Activated T-cell treated with anti-CD3 and anti-CD28 coated beads for 4 hours (primary cell): ENCODE results near the gene CCNY.

Source experiments
- DNase-seq: peaks from one replicate; pipeline ENCODE4 v3.0.0-alpha.2; 2020

CCNY gene

GRCh38 chr10:35458500-35459448 is 122.5 kb downstream of the CCNY start:
- DNase-seq, result no peak

GRCh38 chr10:35459449-35459847 is 123.1 kb downstream of the CCNY start:
- no peak for DNase-seq

DNA sequence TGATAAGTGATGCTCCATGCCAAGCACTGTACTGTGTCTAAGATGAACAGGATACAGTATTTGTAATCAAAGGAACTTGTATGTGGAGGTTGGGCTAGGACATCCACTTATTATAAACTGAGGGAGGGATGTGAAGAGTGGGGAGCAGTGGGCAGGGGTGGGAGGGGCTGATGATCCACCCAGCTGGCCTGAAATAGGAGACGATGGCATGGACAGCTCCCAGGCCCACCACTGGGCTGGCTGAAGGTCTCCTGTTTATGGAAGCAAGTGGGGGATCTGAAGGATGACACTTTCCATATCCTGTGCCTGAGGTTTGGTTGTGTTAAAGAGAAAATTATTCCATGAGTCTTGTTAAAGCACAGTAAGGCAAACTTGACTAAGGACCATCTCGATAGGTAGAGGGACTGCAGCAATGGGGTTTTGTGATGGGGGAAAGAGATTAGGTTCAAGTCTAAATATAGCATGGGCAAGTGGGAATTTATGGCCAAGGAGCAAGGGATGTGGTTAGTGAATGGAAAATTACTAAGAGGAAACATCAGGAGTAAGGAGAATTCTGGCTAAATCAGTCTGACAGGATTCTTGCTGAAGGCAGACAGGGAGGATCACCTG is 124.6 kb downstream of the CCNY start:
- no peak for DNase-seq

DNA sequence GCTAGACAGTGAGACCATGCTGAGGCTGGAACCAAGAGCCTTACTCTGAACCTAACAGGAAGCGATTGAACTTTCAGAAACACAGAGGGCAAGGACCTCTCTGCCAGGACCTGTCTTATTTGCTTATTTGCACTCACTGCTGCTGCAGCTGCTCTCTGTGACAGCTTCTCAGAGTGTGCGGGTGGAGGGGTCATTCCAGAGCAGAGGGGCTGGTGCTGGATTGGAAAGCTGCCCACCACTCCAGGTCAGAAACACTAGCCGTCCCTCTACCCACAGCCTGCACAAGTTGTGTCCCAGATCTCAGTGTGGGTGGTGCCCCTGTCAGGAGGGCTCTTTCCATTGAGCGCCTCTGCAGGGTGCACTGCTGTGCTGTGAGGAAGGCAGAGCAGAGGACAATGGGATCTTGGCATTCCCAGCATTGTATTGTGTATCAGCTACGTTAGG is 126.2 kb downstream of the CCNY start:
- DNase-seq, result no peak

DNA sequence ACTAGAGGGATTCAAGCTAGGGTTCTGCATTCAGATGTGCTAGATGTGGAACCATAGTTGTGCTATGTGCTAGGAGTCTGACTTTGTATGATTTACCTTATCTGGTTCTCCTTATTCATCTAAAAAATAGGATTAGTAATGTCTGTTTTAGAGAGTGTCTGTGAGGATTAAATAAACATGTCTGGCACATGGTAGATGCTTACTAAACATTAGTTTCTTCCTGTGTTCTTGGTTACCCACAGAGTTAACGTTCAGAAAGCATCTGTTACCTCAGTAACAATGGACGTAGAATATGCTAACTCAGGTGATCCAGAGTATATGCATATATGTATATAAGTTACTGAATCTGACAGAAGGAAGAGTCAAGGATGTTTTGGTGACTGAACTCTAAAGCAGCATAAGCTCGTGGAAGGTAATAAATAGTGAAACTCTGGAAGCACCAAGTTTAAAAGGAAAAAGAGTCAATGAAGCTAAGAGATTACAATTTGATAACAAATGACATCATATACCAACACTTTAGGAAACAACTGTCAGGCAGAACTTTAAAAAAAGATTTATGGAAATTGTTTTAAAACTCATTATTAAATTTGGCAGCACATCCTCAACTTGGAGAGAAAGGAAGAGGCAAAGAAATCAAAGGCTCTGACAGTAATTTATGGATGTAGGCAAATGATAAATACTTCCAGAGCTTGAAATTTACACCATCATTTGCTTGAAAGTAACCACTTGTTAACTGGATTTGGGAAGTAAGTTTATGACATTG is 127.0 kb downstream of the CCNY start:
- DNase-seq, result no peak

GRCh38 chr10:35463878-35464277 is 127.6 kb downstream of the CCNY start:
- no peak for DNase-seq

DNA sequence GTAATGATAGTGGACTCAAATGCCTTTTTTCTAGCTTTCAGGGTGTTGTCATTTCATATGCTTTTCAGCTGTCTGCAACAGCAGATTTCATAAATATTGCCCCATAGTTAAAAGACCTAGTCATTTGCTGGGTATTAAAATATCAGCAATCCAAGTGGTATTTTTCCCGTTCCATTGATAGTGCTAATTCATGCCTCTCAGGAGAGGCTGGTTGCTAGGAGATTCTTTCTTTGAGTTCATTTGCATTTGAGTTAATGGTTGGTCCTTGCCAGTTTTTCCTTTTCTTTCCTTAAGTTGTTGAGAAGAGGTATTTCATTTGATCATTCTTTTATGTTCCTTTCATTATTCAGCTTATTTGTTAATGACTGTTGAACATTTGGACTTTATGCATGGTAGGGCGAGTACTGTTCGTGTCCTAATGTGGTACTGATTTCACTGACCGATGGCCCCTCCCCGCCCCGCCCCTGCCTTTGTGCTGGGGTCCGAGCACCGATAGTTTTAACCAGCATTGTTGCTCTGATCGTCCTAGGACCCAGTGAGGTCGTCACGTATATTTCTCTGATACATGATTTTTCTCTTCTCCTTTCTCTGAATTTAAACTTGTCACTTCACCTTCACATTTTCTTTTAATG is 128.6 kb downstream of the CCNY start:
- DNase-seq, result no peak

- DNase-seq, result no peak
Observed at GRCh38 chr10:35465673-35466072, 129.4 kb downstream of the CCNY start.

DNA sequence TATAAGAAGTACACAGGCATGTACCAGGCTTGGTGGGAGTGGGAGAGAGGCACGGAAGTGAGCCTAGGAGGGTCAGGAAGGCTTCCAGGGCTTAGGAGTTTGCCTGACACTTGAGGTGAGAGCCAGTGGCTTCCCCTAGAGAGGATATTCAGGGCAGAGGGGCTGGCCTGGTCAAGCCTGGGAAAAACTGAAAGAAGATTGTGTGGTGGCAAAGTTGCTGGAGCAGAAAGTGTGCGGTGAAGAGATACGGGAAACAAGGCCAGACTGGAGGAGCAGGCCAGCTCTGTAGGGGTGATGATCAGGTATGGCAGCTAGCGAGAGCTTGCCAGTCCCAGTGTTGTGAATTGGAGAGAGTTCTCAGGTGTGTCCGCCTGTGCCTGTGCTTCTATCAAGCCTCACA is 129.9 kb downstream of the CCNY start:
- DNase-seq, result no peak

DNA sequence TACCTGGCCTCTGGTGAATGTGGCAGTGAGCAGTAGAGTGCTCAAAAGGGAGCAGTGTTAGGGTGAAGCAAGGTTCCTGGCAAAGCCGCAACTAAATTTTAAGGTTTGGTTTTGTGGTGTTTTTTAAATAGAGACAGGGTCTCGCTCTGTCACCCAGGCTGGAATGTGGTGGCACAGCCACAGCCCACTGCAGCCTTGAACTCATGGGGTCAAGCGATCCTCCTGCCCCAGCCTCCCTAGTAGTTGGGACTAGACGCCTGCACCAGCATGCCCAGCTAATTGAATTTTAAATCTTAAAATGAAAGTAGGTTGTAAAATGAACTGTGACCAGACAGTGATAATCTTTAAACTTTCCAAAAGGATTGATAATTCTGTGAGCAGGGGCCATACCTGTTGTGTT is 130.4 kb downstream of the CCNY start:
- no peak for DNase-seq

- DNase-seq, result no peak
Observed at GRCh38 chr10:35467186-35467585, 130.9 kb downstream of the CCNY start.

DNA sequence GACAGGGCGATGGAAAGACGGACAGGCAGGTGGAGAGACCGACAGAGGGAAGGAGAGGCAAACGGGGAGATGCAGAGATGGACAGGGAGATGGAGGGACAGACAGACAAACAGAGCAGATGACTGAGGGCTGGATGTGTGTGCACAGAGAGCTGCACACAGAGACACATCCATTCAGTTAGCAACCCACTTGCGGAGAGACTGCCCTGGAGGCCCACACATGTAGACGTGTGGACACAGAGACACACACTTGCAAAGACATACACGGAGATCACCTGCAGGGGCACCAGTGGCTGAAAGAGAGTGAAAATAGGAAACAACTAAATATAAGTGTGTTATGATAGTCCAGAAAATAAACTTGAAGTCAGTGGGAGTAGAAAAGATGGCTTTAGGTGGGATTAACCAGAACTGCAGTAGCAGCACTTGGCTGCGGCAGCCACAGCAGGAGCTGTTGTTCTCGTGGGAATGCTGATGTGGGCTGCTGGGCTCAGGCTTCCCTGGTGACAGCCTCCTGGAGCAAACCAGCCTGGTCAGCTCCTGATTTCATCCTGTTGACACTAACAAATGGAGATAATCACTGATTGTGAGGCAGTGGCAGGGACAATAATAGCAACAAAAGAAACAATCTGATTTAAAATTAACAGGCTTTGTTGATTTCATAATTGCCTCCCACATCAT is 134.1 kb downstream of the CCNY start:
- no peak for DNase-seq

DNA sequence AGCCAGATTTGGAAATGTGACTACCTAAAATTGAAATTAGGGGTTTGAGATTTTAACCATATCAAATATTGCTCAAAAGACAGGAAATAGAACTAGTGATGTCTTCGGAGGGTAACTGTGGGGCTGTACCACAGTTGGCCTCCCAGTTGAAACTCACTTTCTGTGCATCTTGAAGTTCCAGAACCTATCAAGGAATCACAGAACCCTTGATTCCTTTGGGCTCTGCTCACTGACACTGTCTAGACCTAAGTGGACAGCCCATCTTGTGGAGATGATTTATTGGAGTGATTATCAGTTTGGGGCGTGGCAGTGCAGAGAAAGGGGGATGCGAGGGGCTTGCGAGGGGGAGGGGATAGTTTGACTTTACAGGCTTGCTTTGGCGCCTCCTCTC is 134.6 kb downstream of the CCNY start:
- DNase-seq, result no peak

GRCh38 chr10:35471435-35471834 is 135.1 kb downstream of the CCNY start:
- DNase-seq, result no peak

DNA sequence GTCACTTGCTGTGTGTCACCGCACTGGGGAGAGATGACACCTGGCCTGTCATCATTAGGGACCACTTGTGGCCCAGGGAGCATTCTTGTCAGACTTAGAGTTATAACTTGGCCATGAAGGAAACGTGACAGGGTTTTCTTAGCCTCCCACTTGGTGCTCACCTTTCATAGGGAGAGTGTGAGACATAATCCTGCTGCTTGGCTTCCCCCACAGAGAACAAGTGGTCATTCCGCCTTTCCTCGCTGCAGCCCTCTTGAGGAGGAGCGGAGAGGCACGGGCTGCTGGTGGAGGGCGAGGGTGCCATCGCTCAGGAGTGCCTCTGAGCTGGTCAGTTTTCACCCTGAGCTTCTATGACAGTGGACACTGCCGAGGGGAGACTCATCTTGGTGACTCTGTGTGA is 143.8 kb downstream of the CCNY start:
- no peak for DNase-seq

- no peak for DNase-seq
Observed at GRCh38 chr10:35481413-35481812, 145.1 kb downstream of the CCNY start.

DNA sequence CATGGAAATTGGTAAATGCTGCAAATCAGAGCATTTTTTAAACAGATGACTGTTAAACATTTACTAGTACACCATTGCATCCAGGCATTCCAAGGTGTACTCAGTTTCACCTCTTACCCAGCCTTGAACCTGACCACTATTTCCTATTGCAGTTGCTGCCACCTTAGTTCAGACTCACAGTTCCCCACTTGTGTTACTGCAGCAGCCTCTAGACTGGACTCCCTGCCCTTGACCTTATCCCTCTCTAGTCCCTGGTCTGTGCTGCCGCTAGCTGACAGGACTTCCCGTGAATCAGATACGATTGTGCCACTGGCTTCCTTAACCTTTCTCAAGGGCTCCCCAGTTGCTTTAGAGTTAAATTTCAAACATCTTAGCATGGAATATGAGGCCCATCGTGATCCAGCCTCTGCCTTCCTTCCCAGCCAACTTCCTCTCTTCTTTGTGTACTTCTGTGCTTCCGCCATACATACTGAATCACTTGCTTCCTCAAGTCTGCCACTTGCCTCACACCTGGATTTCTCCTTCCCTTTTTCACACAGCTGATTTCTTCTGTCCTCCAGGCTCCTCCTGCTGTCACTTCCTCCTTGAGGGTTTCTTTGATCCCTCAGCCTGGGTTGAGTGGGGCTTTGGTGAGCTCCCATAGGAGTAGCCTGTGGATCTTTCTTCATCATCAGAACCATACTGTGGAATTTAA is 150.1 kb downstream of the CCNY start:
- DNase-seq, result no peak

DNA sequence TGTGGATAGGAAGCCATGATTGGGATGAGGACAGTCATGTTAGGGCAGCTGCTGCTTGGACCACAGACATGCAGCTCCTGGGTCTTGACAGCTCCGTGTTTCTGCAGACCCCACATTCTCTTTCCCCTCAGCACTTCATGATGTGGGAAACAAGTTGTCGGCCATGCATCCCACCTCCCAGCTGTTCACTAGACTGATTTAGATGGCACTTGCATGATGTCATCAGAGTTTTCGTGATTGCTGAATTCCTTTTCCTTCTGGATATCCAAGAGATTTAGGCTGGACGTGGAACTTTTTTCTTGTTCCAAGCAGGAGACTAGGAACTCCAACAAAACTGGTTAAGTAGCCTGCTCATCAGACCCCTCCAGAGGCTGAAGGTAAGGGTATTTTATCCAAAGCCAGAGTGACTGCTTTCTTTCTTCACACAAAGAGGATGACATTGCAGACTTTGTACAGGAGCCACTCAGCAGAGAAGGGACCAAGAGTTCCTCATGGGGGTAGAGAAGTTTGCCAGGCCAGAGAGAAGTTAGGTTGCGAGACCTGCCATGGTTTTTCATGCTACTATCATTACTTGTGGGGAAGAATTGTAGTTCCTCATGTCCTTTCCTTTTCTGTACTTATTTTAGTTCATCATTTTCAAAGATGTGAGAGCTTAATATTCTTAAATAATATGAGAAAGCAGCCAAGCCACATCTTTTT is 151.2 kb downstream of the CCNY start:
- DNase-seq, result no peak

- DNase-seq, result no peak
Observed at GRCh38 chr10:35488228-35488627, 151.9 kb downstream of the CCNY start.

DNA sequence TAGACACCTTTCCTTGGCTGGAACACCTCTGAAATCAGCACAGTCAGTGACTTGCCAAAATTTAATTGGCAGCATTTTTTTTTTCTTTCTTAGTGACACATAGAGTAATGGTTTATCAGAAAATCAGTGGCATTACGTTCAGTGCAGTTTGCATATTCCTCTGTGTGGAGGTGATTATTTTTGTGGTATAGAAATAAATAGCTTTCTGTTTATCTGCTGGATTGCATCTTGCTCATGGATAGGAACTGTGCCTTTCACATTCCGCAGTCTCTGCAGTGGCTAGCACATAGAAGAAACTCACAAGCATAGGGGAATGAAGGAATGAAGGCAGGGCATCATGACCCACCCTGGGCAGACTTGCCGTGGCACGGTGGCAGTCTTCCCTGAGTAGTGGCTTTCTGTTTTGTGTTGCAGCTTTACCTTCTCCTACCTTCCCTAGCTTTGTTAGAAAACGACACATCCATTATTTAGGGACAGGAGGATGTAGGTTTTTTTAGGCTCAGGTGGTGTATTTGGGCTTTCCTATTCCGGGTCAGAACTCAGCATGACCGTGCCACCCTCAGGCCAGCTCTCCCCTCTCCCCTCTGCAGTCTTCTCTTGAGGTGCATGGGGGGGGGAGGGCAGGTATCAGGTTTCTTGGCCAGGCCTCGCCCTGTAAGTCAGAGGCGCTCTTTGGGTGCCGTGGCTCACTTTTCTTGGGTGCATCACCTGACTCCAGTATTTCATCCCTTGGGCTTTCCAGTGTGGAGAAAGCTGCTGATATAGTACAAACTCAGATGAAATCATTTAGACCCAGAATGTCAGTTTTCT is 156.3 kb downstream of the CCNY start:
- DNase-seq, result no peak
